GM12801 (cell line): Measurements from ENCODE around the gene DUSP9.

Source experiments
- TF ChIP-seq, protein P1 (sequence below): IDR thresholded peaks from one replicate; pipeline ENCODE4 v1.5.1; 2011; ENCODE audit warnings: control low read depth; ENCODE audit not compliant: insufficient read length; ENCODE audit errors: extremely low read depth

Gene DUSP9

DNA sequence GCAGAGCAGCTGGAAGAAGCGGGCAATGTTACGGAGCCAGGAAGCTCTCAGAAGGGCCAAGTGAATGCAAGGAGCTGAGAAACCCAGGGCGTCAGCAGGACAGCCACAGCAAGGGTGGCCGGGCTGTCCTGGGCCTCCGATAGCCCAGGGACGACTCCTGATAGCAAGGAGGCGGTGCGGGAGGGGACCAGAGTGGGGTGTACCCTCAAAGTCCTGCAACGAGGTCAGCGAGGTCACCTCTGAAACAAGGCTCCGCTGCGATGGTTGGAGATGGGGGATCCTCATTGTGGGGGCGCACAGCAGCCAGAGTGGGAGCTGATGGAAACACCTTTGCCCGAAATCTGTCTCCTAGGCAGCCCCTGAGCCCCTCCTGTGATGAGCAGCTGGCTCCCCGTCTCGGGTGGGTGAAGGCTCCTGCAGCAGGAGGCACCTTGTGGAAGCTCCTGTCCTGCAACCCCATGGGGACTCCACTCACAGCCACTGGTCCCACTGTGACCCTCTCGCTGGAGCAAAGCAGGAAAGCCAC is 43.8 kb upstream of the DUSP9 start:
- TF ChIP-seq, protein P1, sequence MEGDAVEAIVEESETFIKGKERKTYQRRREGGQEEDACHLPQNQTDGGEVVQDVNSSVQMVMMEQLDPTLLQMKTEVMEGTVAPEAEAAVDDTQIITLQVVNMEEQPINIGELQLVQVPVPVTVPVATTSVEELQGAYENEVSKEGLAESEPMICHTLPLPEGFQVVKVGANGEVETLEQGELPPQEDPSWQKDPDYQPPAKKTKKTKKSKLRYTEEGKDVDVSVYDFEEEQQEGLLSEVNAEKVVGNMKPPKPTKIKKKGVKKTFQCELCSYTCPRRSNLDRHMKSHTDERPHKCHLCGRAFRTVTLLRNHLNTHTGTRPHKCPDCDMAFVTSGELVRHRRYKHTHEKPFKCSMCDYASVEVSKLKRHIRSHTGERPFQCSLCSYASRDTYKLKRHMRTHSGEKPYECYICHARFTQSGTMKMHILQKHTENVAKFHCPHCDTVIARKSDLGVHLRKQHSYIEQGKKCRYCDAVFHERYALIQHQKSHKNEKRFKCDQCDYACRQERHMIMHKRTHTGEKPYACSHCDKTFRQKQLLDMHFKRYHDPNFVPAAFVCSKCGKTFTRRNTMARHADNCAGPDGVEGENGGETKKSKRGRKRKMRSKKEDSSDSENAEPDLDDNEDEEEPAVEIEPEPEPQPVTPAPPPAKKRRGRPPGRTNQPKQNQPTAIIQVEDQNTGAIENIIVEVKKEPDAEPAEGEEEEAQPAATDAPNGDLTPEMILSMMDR: no peak

DNA sequence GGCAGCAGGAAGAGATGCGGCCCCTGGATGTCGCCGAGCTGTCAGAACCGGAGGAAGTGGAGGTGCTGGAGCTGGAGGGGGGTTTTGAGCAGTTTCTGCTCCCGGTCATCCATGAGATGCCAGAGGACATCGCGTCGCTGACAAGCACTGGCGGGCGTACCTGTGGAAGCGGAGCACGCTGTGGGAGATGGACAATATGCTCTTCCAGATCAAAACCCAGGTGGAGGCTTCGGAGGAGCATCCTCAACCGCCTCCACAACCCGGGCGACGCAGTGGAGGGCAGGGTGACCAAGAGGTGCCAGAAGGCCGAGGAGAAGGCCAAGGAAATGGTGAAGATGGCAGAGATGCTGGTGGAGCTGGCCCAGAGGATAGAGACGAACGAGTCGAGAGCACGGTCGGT is 40.5 kb upstream of the DUSP9 start:
- TF ChIP-seq, protein P1: no peak

DNA sequence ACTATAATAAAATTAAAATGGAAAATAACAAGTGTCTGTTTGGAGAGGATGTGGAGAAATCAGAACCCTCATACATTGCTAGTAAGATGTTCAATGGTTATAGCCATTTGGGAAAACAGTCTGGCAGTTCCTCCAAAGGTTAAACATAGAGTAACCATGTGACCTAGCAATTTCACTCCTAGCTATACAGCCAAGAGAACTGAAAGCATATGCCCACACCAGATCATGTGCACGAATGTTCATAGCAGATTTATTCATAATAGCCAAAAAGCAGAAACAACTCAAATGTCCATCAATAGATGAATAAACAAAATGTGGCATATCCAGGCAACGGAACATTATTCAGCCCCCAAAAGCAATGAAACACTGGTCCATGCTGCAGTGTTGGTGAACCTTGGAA is 38.6 kb upstream of the DUSP9 start:
- TF ChIP-seq, protein P1: no peak

DNA sequence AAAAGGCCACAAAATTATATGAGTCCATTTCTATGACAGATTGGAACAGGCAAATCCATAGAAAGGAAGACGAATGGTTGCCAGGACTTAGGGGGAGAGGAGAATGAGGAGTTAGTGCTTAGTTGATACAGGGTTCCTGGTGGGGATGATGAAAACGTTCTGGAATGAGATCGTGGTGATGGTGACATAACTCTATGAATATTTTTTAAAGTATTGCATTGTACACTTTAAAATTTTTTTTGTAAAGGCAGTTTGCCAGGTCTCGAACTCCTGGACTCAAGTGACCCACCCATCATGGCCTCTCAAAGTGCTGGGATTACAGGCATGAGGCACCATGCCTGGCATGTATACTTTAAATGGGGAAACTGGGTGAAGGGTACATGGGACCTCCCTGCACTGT is 38.2 kb upstream of the DUSP9 start:
- TF ChIP-seq, protein P1: no peak

DNA sequence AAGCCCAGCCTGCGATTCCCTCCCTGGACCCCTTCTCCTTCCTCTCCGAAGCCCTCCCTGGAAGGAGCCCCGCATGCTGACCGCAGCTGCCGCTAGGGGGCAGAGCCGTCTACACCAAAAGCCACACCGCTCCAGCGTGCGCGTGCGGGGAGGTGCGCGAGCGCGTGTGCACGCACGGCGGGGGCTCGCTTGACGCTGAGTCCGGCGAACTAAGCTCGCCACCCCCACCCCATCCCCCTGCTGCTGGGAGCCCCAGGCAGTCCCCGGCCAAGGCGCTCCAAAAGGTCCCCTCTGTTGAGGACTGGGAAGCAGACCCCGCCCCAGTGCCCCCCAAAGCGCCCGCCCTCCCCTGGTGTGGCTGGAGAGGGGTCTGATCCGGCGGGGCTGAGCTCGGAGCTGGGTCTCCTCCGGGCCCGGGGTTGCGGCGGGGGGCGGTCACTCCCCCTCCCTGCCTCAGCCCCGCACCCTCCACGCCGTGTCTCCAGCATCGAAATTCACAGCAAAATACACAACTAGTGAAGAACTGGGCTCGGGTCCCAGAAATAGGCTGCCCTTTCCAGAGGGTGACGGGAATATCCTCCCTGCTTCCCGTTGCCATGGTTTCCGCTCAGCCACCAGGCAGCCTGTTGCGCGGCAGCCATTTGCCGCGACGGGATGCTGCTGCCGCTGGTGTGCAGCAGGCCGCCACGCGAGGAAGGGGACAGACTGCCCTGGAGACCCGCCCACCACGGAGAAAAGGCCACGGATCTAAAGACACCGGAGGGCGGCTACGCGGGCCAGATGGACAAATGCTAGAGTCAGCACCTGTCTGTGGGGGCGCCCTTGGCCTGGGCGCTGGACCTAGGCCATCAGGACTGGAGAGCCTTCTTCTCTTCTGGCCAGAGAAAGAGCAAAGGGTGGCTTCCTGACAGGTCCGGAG is 36.8 kb upstream of the DUSP9 start:
- TF ChIP-seq, protein P1: no peak

DNA sequence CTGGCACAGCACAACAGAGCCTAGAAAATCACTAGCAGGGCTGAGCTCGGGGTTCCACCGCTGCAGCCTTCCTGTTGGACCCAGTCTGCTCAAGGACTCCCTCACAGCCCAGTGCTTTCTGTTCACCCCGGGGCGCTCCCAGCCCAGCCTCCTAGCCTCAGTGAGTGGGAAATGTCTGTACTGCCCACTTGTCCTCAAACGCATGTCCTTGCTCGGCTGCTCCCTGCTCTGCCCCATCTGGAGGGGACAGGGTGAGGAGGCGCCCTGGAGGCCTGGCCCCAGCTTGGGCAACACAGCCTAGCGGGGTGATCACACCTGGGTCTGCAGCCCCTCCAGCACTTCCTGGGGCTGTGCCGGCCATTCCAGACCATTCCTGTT is 36.2 kb upstream of the DUSP9 start:
- TF ChIP-seq, protein P1: no peak

DNA sequence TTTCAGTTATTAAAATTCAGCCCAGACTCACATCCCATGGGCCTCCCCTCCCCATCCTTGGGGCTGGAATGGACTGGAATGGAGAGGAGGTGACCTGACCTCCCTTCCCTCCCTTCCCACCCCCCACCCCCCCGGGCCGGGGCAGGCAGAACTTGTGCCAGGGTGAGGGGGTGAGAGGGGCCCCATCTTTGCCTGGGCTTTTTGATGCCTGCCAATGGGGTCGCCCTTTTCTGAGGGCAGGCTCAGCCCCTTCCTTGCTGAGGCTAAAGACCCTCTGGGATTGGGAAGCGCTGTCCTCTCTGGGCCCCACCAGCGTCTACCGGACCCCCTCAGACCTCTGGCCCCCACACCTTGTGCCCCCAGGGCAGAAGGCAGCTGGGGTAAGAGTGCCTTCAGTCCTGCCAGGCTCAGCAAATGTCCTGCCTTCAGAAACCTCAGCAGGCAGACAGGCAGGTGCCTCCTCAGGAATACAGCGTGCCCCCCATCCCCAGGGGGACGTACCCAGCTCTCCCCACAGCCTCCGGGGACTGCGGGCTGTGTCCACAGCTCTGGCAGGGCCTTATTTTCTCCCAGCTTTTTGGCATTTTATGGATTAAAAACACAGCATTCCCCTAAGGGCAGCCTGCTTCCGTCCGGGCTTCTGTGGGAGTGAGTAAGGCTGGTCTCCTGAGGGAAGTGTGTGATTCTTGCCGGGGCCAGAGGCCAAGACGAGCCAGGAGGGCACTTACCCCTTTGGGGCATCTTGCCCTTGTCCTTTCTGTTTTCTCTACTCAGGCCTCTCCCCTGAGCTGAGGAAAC is 35.5 kb upstream of the DUSP9 start:
- TF ChIP-seq, protein P1: no peak
